Right lobe of liver (tissue), 4 donors: ENCODE measurements around the gene ZNF552.

Experiments
- POLR2A ChIP-seq: fragments of 450-650 bp; IDR thresholded peaks from one replicate; pipeline ENCODE4 v1.6.1; 2017; ENCODE audit warnings: antibody characterized with exemption, mild to moderate bottlenecking
- TF ChIP-seq, protein P1 (sequence below), 4 donors: fragments of 200-600 bp in 3 of 4; fragments of 450-650 bp in 1 of 4; IDR thresholded peaks; one replicate each; pipeline versions ENCODE4 v1.5.1 to v1.8.0; 2016 to 2022; ENCODE audit warnings: antibody characterized with exemption in 4 of 4, mild to moderate bottlenecking in 2 of 4
- donor health status: DM: no; HTN: no; CAD: no.
- donor health status: DM: no; HTN: no; CAD: no.
- donor health status: DM: no; HTN: yes; CAD: no.

DNA sequence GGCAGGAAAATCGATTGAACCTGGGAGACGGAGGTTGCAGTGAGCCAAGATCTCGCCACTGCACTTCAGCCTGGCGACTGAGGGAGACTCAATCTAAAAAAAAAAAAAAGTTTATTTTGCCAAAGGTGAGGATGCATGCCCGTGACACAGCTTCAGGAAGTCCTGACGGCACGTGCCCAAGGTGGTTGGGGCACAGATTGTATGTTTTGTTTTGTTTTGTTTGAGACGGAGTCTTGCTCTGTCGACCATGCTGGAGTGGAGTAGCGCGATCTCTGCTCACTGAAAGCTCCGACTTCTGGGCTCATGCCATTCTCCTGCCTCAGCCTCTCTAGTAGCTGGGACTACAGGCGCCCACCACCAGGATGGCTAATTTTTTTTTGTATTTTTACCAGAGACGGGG, 3.3 kb upstream of the ZNF552 start:
- TF ChIP-seq POLR2A, result no peak
- TF ChIP-seq, protein P1, sequence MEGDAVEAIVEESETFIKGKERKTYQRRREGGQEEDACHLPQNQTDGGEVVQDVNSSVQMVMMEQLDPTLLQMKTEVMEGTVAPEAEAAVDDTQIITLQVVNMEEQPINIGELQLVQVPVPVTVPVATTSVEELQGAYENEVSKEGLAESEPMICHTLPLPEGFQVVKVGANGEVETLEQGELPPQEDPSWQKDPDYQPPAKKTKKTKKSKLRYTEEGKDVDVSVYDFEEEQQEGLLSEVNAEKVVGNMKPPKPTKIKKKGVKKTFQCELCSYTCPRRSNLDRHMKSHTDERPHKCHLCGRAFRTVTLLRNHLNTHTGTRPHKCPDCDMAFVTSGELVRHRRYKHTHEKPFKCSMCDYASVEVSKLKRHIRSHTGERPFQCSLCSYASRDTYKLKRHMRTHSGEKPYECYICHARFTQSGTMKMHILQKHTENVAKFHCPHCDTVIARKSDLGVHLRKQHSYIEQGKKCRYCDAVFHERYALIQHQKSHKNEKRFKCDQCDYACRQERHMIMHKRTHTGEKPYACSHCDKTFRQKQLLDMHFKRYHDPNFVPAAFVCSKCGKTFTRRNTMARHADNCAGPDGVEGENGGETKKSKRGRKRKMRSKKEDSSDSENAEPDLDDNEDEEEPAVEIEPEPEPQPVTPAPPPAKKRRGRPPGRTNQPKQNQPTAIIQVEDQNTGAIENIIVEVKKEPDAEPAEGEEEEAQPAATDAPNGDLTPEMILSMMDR (IDR thresholded peaks at IDR 0.05), result no peak
